ENCODE results near the gene SLC31A2. TPM values are rescaled to one million over a fixed set of nuclear protein-coding genes. Genes with fewer than 3 reads are reported as not detected.

Gene SLC31A2
- total and polyA plus RNA-seq, 2 donors from 2014 or later: 10.6 to 18.6 TPM

DNA sequence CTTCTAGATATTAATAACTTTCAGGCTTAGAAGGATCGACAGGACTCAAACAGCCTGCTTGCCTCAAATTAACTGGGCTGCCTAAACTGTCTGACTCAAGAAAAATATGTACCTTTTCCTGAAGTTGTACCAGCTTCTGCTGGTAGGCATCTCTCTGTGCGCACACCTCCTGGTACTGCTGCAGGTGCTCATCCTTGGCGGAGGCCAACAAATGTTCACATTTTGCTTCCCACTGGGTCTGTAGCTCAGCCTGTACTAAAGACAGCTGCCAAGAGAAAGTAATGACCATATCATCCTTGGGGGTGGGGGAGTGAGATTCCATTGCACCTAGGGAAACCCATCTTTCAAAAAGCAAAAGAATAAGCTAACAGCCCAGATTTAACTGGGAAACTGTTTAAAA lies 22.5 kb downstream of the SLC31A2 start:
- Histone ChIP-seq H3K27me3 (ENCODE audit: control insufficient read depth, insufficient read depth, low read length) (no peaks in the 10 kb centered on the region), H3K9me3 (ENCODE audit: control insufficient read depth in 2 of 3, insufficient read depth in 1 of 3, low read length in 3 of 3) (no peaks in the 10 kb centered on the region), H3K4me1 (ENCODE audit: control insufficient read depth in 2 of 3, insufficient read depth in 2 of 3, low read depth in 1 of 3, low read length in 3 of 3) (no peaks in the 10 kb centered on the region), H3K4me3 (ENCODE audit: low read length in 3 of 3) (no peak overlapping the region), H3K36me3 (ENCODE audit: control insufficient read depth in 2 of 3, insufficient read depth in 3 of 3, low read length in 3 of 3) (peaks cover 6 to 61% (median 43%) of the 10 kb centered on the region in 3 donors), H3K9ac (ENCODE audit: low read length in 3 of 3) (no peak overlapping the region), H3K27ac (ENCODE audit: low read depth in 2 of 2, low read length in 2 of 2) (no peak overlapping the region)
- intact Hi-C loops (cut with DNase I): no loop called here
- DNase-seq: no peak
- TF ChIP-seq, protein P1, sequence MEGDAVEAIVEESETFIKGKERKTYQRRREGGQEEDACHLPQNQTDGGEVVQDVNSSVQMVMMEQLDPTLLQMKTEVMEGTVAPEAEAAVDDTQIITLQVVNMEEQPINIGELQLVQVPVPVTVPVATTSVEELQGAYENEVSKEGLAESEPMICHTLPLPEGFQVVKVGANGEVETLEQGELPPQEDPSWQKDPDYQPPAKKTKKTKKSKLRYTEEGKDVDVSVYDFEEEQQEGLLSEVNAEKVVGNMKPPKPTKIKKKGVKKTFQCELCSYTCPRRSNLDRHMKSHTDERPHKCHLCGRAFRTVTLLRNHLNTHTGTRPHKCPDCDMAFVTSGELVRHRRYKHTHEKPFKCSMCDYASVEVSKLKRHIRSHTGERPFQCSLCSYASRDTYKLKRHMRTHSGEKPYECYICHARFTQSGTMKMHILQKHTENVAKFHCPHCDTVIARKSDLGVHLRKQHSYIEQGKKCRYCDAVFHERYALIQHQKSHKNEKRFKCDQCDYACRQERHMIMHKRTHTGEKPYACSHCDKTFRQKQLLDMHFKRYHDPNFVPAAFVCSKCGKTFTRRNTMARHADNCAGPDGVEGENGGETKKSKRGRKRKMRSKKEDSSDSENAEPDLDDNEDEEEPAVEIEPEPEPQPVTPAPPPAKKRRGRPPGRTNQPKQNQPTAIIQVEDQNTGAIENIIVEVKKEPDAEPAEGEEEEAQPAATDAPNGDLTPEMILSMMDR (IDR thresholded peaks at IDR 0.05; ENCODE audit: borderline replicate concordance, extremely low read depth, insufficient read depth): no peak
- FAIRE-seq: no peak

- Histone ChIP-seq H3K9ac (ENCODE audit: low read length in 3 of 3) (no peak overlapping the region), H3K4me3 (ENCODE audit: low read length in 3 of 3) (no peak overlapping the region), H3K36me3 (ENCODE audit: control insufficient read depth in 2 of 3, insufficient read depth in 3 of 3, low read length in 3 of 3) (peaks cover 7 to 46% (median 35%) of the 10 kb centered on the region in 3 donors), H3K27me3 (ENCODE audit: control insufficient read depth, insufficient read depth, low read length) (no peaks in the 10 kb centered on the region), H3K9me3 (ENCODE audit: control insufficient read depth in 2 of 3, insufficient read depth in 1 of 3, low read length in 3 of 3) (no peaks in the 10 kb centered on the region), H3K27ac (ENCODE audit: low read depth in 2 of 2, low read length in 2 of 2) (no peak overlapping the region), H3K4me1 (ENCODE audit: control insufficient read depth in 2 of 3, insufficient read depth in 2 of 3, low read depth in 1 of 3, low read length in 3 of 3) (no peaks in the 10 kb centered on the region)
- intact Hi-C loops (cut with DNase I): no loop called here
- no peak for FAIRE-seq
- TF ChIP-seq, protein P1 (IDR thresholded peaks at IDR 0.05; ENCODE audit: borderline replicate concordance, extremely low read depth, insufficient read depth): no peak
- no peak for DNase-seq
These were observed 26.0 kb downstream of the SLC31A2 start for GRCh38 chr9:113176803-113177202.

DNA sequence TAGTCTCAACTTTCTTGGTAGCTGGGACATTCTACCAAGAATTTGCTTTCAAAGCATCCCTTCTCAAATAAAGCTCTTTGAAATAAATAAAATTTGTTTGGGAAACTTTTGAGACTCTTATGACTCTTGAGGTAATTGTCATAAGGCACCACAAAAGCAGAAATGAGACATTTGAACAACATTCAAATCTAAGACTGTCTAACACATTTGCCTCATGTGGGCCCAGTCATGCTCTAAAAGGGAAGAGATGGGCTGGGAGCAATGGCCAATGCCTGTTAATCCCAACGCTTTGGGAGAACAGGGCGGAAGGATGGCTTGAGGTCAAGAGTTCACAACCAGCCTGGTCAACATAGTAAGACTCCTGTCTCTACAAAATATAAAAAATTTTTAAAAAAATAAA lies 26.4 kb downstream of the SLC31A2 start:
- Histone ChIP-seq H3K27ac (ENCODE audit: low read depth in 2 of 2, low read length in 2 of 2) (no peak overlapping the region), H3K27me3 (ENCODE audit: control insufficient read depth, insufficient read depth, low read length) (no peaks in the 10 kb centered on the region), H3K9ac (ENCODE audit: low read length in 3 of 3) (no peak overlapping the region), H3K4me3 (ENCODE audit: low read length in 3 of 3) (no peak overlapping the region), H3K9me3 (ENCODE audit: control insufficient read depth in 2 of 3, insufficient read depth in 1 of 3, low read length in 3 of 3) (no peaks in the 10 kb centered on the region), H3K36me3 (ENCODE audit: control insufficient read depth in 2 of 3, insufficient read depth in 3 of 3, low read length in 3 of 3) (peaks cover 8 to 50% (median 35%) of the 10 kb centered on the region in 3 donors), H3K4me1 (ENCODE audit: control insufficient read depth in 2 of 3, insufficient read depth in 2 of 3, low read depth in 1 of 3, low read length in 3 of 3) (no peaks in the 10 kb centered on the region)
- DNase-seq (no peak), FAIRE-seq (no peak)
- TF ChIP-seq, protein P1 (IDR thresholded peaks at IDR 0.05; ENCODE audit: borderline replicate concordance, extremely low read depth, insufficient read depth): no peak
- intact Hi-C loops (cut with DNase I): no loop called here

- Histone ChIP-seq H3K36me3 (ENCODE audit: control insufficient read depth in 2 of 3, insufficient read depth in 3 of 3, low read length in 3 of 3) (peaks cover 8 to 51% (median 38%) of the 10 kb centered on the region in 3 donors), H3K9ac (ENCODE audit: low read length in 3 of 3) (no peak overlapping the region), H3K4me1 (ENCODE audit: control insufficient read depth in 2 of 3, insufficient read depth in 2 of 3, low read depth in 1 of 3, low read length in 3 of 3) (no peaks in the 10 kb centered on the region), H3K9me3 (ENCODE audit: control insufficient read depth in 2 of 3, insufficient read depth in 1 of 3, low read length in 3 of 3) (no peaks in the 10 kb centered on the region), H3K27ac (ENCODE audit: low read depth in 2 of 2, low read length in 2 of 2) (no peak overlapping the region), H3K4me3 (ENCODE audit: low read length in 3 of 3) (no peak overlapping the region), H3K27me3 (ENCODE audit: control insufficient read depth, insufficient read depth, low read length) (no peaks in the 10 kb centered on the region)
- intact Hi-C loops (cut with DNase I): no loop called here
- DNase-seq: no peak
- TF ChIP-seq, protein P1 (IDR thresholded peaks at IDR 0.05; ENCODE audit: borderline replicate concordance, extremely low read depth, insufficient read depth): no peak
- FAIRE-seq: no peak
These were observed 27.3 kb downstream of the SLC31A2 start for GRCh38 chr9:113178087-113178486.

All from kidney (tissue), 14 donors.